HG03521 (cell line): ENCODE measurements around the gene PPFIBP2.

Source experiments
- ATAC-seq: cut with Tn5 transposase; IDR thresholded peaks from one replicate; pipeline ENCODE4 v1.9.1; 2021; ENCODE audit warnings: mild to moderate bottlenecking, moderate library complexity; ENCODE audit not compliant: unreplicated experiment

PPFIBP2 gene

DNA sequence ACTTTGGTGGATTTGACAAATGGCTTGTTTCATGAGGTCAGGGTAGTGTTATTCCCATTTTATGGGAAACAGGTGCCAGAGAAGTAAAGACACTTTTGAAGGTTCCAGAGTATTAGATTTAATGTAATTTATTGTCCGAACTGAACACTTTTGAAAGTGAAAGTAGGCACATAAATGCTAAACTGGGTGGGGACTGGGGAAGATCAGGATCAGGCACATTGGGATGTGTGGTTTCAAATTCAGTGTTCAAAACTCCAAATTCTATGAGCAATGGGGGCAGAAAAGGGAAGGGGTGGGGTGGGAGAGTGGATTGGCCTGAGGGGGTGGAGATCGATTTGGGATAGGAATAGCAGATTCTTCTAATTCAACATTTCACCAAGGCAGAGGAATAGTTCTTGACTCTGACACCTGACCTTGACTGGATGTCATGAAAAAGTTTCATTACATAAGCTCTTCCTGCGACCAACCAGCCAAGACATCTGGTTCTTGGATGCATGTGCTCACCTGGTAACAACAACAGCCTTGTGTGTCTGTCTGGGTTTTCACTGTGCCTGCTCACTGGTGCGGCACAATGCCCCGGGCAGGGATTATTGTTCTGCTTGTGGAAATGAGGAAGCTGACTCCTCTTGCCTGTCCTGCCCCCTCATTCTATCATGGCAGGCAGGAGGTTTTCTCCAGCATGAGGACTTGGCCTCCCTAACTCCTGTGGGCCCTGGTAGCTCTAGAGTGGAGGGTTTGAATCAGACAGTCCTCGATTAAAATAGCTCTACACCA is 10.8 kb downstream of the PPFIBP2 start:
- ATAC-seq, result no peak

DNA sequence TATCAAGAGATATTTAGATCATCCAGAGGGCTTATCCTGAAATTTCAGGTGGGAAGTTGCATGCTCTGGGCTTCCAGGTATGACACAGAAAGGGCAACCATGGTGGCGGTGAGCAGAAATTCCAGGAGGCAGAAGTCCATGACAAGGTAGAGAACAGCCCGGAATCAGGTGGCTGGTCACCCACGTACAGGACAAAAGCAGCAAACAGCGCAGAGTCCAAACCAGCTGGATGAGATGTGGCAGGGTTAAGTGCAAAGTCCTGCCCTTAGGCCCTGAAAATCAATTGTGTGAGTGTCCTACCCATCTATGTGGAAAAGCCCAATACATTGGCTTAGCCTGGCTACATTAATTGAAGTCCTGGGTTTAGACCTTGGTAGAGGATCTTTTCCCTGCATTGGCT is 11.6 kb downstream of the PPFIBP2 start:
- ATAC-seq, result no peak

DNA sequence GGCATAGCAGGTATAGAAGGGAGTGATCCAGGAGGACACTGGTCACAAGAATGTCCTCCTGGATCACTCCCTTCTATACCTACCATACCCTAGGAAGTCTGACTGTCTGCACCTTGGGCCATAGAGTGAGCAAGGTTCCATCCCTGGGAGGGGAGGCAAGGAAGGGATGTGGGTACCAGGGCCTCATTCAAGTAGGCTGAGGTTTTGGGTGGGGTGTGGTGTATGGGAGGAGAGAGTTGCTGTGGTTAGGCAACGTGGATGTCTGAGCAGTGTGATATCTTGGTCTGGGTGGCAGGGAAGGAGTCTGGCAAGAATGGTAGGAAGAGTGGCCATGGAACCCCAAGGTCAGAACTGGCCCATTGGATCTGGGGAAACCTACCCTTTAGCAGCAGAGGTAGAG is 13.2 kb downstream of the PPFIBP2 start:
- ATAC-seq, result no peak

DNA sequence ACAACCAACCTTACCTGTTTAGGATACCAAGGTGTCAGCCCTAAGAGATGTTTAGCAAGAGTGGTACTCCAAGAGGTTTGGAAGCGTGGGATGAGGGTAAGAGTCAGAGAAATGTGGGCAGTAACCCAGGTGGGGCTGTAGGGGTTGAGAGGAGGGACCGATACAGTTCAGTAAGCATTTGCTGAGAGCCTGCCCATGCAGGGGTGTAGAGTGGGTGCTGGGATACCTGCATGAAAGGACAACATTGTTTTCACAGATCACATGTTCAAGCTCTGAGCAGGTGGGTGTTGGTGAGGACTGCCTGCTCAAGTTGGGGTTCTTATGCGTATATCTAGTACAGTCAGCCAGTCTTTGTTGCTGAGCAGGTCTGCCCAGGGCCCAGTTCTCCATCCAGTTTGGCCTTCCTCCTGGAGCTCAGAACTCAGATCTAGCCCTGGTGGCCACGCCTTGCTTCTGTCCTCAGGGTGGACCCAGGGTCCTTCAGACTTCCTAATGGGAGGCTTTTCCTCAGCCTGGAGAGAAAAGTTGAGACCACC is 14.8 kb downstream of the PPFIBP2 start:
- ATAC-seq, result no peak

DNA sequence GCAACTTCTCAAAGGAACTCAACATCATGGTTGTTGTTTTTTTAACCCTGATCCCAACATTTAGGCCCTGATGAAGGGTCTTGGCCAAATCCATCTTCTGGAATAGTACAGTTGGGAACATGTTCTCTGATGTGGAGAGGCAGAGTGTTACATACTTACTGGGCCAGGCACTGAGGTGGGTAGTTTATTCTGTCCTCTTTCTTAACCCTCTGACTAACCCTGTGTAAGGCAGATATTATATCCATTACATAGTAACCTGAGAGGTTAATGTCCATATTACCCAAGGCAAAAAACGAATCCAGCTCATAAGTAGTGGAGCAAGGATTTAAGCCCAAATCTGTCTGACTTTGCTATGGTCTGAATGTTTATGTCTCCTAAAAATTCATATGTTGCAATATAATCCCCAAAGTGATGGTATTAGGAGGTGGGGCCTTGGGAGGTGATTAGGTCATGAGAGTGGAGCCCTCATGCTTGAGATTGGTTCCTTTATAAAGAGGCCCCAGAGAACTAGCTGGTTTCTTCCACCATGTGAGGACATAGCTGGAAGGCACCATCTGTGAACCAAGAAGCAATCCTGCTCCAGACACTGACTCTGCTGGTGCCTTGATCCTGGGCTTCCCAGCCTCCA is 16.3 kb downstream of the PPFIBP2 start:
- ATAC-seq, result no peak

DNA sequence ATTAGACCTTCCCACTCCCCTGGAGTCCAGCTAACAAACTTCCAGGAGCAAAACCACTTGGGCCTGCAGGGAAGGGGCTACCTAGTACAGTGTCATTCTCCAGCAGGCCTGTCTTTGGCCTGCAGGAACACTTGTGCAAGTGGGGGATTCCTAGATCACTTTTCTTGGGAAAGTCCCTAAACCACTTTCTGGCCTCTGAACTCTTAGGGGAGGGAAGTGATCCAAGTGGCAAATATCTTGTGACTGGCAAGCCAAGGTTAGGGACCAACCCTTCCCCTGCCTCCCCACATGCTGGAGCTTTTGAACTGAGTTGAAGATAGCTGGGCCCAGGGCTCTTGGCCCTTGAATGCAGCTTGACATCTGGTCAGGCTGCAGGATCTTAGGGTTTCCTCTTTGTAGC is 17.2 kb downstream of the PPFIBP2 start:
- ATAC-seq, result no peak

DNA sequence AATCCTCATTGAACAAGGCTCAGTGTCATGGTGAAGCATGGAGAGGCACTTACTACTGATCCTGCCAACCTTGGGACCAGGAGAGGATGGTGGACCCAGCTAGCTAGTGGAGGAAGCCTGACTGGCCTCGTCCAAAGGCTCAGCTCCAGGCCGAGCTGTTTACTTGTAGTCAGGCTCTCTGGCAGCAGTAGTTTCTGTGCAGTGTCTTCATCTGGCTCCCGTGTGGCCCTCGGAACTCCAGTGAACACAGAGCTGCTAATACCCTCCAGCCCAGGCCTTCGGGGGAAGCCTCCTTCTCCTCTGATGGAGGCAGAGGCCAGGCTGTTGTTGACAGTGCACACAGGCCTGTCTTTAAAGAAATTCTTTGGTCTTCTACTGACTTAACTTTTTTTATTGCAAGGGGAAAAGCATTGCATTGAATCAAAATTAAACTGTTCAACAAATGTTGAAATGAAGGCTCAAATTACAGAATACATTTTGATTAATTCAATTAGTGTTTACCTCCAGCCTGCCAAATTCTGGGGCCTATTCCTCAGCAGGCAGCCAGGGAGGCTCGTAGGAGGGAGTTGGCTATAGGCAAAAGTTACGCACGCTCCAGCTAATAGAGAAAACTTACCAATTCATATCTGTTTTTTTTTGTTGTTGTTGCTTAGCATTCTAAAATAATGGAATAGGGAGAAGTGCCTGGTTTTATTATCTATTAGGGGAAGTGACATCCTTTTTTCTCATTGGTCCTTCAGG is 18.8 kb downstream of the PPFIBP2 start:
- ATAC-seq, result no peak

DNA sequence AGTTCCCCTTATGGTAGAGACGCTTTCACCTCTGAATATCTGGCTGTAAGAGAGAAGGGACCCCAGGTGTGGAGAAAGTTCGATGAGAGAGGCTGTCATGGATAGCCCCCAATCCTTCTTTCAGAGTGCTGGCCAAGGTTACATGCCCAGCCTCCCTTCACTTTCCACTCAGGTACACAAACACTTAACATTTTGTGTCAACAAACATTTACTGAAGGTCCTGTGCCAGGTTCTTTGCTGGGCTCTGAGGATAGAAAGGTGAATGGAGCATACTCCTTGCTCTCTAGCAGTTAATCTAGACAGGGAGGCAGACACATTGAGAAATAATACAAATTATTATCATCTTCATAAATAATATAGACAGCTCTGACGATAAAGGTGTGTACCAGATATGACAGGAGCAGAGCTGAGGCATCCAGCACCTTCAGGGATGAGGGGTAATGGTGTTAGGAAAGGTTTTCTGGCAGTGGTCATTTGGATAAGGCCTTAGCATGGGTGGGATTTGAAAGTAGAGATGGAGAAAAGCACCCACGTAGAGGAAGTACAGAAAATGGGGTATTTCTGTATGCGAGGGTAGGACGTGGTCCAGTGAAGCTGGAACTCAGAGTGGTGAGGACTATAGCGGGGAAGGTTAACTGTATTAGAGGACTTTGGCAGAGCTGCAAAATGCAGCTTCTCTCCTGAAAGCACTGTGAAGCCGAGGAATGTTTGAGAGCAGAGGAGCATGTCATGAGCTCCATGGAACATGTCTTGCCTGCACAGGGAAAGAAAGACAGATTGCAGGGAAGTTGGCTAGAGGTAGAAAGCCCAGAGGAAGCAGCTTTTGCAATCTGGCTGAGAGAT is 19.6 kb downstream of the PPFIBP2 start:
- no peak for ATAC-seq

DNA sequence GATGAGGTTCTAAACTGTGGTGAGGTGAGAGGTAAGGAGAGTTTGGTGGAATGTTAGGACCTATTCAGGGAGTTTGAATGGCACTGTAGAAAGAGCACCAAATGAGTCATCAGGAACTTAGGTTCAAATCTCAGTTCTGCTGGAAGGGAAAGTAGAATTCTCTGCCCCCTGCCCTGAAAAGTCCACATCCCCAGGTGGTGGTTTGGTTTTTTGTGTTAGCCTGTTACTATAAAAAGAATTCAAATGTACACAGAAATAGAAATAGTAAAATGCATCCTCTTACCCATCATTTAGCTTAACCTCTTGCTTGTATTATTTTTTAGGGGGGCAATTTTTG is 20.2 kb downstream of the PPFIBP2 start:
- no peak for ATAC-seq

DNA sequence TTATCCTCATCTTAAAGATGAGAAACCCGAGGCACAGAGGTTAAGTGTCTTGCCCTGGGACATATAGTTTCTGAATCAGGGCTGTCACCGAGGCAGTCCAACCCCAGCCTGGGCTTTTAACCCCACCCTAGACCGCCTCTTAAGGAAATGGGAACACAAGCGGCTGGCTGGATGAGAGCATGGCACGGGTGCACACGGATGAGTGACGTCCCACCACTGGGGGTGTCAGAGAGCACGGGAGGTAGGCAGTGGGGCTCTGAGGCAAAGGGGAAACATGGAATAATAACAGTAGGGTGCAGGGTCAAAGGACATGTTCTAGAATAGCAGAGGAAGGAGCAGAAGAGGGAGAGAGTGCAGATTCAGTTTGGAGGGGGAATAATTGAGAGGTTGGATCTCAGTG is 22.3 kb downstream of the PPFIBP2 start:
- no peak for ATAC-seq

DNA sequence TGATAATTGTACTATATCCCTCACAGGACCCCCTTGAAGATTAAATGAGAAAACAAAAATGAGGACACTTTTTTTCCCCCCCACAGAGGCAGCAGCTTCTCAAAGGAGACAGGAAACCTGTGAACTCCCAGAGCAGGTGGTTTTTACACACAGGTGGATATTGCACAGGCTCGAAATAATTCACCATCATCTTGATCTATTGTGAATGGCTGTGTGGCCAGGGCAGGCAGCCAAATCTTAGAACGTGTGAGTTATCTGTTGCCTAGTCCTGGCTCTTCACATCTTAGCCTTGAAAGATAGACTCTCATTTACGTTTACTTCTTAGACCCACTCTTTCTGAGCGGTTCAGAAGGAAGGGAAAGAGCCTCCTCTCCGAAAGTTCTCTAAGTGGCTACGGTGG is 23.5 kb downstream of the PPFIBP2 start:
- ATAC-seq, result no peak

DNA sequence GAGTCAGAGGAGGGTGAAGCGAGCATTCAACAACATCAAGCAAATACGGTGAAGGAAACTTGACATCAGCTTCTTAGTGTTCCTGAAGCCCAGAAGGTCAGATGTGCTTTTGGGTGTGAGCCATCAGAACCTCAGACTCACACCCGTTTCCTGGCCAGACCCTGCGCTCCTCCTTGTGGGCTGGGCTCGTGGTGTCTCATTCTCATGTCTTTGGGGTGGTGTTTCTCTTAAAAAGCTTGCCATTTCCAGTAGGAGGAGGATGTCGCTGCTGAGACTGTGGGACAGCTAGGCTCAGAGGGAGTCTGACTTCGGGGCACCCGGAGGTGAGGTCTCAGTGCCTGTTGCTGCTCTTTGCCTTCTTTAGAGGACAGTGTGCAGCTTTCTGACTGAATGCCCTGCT is 24.2 kb downstream of the PPFIBP2 start:
- no peak for ATAC-seq

DNA sequence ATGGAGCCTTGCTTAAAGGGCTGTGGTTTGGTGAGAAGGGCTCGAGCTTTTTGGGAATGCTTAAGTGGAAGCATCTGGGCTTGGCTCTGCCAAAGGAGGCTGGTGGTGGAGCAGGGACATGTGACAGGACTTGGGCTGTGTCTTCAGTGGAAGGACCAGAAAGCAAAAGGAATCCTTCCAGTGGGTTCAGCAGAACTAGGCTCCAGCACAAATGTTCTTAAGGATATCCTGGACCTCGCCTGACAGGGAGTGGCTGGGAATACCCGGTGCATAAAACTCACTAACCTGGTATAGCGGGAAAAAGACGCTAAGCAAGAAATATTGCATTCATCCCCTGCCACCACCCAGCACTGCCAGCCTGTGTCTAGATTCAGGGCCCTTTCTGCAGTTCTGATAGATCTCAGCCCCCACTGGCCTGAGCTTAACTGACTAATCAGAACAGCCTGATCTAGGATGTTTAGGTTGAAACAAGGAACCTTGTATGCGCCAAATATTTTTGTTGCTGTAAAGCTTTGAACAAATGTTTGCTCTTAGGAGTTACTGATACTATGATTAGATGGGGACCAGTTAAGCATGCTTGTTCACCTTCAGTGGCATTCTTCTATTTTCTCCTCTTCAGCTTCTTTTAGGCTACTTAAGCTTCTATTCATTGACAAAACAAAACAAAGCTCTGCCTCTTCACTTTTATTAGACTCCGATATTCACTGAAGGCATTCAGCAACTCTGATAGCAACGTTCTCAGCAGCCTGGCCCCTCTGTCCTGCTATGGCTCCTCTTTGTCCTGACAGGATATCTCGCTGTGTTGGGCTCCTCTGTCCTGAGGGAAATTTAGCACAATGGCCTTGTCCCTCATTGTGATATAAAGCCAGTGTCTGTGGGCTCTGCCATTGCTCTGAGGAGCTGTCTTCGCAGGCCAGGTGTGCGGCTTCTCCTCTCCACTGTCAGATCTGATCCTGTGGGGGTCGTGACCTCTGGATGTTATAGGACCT is 25.0 kb downstream of the PPFIBP2 start:
- ATAC-seq, result no peak

DNA sequence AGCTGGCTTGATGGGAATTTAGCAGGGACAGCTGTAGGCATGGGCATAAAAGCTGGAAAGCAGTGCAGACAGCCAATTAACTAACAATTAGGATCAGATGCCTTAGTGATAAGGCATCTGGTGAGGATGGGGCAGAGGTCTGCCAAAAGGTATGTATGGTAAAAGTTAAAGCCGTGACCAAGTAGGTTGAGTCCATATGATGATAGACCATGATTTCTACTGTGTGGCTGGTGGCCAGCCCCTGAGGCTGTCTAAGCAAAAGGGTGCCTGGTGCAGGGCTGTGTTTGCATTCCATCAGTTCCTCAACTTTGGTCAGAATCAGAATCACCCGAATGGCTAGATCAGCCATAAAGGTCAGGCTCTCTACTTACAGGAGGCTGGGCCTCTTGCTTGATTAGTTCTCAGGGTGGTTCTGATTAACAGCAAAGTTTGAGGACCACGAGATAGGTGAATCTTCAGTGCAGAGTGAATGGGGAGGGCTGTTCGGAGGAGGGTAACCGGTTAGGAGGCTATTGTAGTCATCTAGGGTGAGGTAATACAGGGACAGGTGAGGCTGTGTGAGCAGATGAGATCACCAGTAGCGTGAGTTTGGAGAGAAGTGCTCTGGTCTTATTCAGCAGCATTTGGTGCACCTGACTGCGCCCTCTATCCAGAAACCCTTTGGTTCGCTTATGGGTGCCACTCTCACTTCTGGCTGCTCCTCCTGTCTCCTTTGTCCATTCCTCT is 27.2 kb downstream of the PPFIBP2 start:
- ATAC-seq, result no peak

DNA sequence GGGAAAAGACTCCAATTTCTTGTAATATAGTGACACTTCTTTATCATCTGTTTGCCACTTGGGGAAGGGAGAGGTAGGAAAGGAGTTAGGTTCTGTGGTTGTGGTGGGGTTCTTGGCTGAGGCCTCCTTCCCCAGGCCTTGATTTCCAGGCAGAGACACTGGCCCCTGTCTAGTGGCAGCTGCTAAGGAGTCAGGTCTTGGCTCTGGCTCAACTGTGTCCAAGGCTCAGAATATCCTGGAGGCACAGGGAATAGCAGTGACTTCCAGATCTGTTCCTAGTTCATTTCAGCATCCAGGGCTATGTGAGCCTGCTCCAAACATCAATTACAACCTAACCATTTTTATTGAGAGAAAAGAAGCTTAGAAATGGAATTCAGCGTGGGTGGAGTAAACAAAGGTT is 29.5 kb downstream of the PPFIBP2 start:
- ATAC-seq, result no peak

DNA sequence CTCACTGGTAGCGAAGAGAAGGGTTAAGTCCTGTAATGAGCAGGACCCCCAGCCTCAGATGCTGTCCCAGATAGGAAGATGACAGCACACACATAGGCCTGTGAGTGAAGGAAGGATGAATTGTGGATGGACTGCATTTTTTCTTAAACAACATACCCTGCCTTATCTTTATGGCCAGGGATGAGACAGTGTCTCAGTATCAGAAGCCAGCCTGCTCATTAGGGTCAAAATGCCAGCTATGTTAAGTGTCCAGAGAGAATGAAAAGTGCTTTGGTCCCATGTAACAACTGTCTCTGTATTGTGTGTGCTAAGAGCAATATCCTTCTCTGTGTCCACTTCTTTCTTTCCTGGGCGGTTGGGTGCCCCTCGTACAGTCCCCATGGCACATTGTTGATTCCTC is 30.2 kb downstream of the PPFIBP2 start:
- ATAC-seq, result no peak

DNA sequence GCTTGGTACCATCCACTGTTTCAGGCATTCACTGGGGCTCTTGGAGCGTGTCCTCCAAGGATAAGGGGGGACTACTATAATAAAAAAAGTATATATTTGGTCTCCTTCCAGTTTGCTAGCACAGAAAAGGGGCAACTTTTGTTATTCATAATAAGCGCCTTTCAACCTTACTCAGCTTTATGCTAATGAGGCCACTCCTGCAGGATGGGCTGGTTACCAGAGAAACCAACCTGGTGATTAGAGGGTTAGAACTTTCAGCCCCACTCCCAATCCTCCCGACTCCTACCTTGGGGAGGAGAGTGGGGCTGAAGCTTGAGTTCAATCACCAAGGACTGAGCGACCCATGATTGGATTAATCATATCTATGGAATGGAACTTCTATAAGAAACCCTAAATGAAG is 31.8 kb downstream of the PPFIBP2 start:
- ATAC-seq, result no peak

DNA sequence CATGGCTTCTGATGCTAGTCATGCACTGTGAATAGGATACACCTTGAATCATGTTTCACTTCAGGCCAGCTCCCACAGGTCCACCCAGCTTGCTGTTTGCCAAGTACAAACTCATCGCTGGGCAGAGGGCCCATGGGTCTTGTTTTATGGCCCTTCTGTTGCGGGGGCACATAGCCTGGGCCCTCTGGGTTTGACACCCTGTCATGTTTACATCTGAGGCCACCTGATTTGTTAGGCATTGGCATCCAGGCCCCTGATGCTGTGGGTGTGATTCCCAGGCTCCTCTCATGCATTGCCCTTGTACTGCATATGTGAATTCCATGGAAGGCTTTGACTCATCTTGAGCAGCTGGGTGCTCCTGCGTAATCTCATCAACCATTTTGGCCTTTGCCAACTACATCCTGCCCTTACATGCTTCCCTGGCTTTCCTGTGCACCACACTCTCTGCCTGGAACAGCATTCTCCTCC is 32.6 kb downstream of the PPFIBP2 start:
- no peak for ATAC-seq

DNA sequence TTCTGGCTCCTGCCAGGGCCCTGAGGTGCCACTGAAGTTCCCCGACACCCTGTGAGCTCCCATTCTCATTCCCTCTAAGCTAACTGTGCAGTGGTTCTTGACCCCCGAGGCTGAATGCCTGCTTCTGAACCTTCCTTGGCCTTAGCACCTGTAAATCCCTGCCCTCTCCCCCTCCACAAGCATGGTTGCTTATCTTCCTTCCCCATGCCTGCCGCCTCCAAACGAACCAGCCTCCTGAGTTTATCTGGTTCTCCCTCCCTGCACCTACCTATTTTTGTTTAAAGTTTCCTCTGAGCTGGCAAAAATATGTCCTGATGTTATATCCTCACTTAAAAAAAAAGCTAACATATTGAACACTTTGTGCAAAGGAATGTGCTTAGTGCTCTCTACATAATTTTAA is 33.9 kb downstream of the PPFIBP2 start:
- ATAC-seq, result no peak
